Motor neuron (in vitro differentiated cells): ENCODE measurements around the gene PSMB7. TPM values are rescaled to one million over a fixed set of nuclear protein-coding genes. Genes with fewer than 3 reads are reported as not detected.
A peak's percentile ranks its signal among the peaks of the same experiment; 100 is the strongest.

ENCODE experiments used
- ATAC-seq, 8 experiments: fragments of 200-7000 bp; cut with Tn5 transposase; replicated peaks in 6 of 8; 2 replicates each; pipeline ENCODE4 v1.8.0; 2021; ENCODE audit warnings: mild to moderate bottlenecking in 8 of 8, moderate library complexity in 8 of 8
- H3K27ac ChIP-seq, 2 donors: fragments of 250-450 bp; sonication (Bioruptor Pico); 2 replicates each; pipeline ENCODE4 v1.9.0; 2021; ENCODE audit warnings: antibody characterized with exemption in 2 of 2, mild to moderate bottlenecking in 2 of 2, moderate library complexity in 1 of 2
- H3K4me1 ChIP-seq, 2 donors: fragments of 250-450 bp; sonication (Bioruptor Pico); replicated peaks in 1 of 2; 2 replicates each; pipeline ENCODE4 v1.6.1; 2021; ENCODE audit warnings: antibody characterized with exemption in 2 of 2, mild to moderate bottlenecking in 2 of 2, moderate library complexity in 1 of 2
- H3K4me3 ChIP-seq, 5 donors: fragments of 250-450 bp; sonication (Bioruptor Pico); 2 replicates each; pipeline ENCODE4 v1.9.0; 2021; ENCODE audit warnings: antibody characterized with exemption in 5 of 5, mild to moderate bottlenecking in 5 of 5, moderate library complexity in 4 of 5
- WGBS, 10 experiments: fragments of 450-650 bp; shearing (Covaris generic); methylation state at CpG; one replicate each; pipeline ENCODE4 v1.0.0; 2022; 5-methylcytosine and 5-hydroxymethylcytosine counted together
- in situ Hi-C, 9 experiments: fragments of 400-800 bp; cut with MboI; loops; one replicate each; pipeline ENCODE4 v1.15.0; 2021; ENCODE audit warnings: low sequenced_read_pairs in 9 of 9, low pct_unique_long_range_greater_than_20kb in 2 of 9; ENCODE audit not compliant: unreplicated experiment in 9 of 9
- total RNA-seq, 8 experiments: library from RNA; unstranded; fragments of 300-600 nt; gene quantifications; 2 replicates each; pipeline versions ENCODE4 v1.2.3 to v1.2.4, GENCODE V29; 2022

PSMB7 gene
- total RNA-seq, 8 experiments from 2014 or later: 169 to 289 (median 207) TPM

GRCh38 chr9:124385623-124386022 lies 29.6 kb downstream of the PSMB7 start:
- no peak for ATAC-seq
- WGBS, 10 experiments: 72 to 100% (median 90%) methylated on average over 1 to 7 of the region's 7 CpGs
- peaks cover 11 to 16% of the 10 kb centered on the region in 2 donors for H3K4me1 ChIP-seq
- in situ Hi-C loops: no loop called here
- H3K27ac ChIP-seq: no peak overlapping the region
- no peak overlapping the region for H3K4me3 ChIP-seq

- no peak for ATAC-seq
- no peak overlapping the region for H3K4me3 ChIP-seq
- peaks cover 6 to 11% of the 10 kb centered on the region in 2 donors for H3K4me1 ChIP-seq
- in situ Hi-C loops: no loop called here
- 77 to 100% (median 95%) methylated on average over 1 to 5 of the region's 5 CpGs; no CpG with 5 or more reads in 1 of the 10 experiments for WGBS, 10 experiments
- H3K27ac ChIP-seq: no peak overlapping the region
These were observed 30.4 kb downstream of the PSMB7 start for GRCh38 chr9:124384846-124385245.

DNA sequence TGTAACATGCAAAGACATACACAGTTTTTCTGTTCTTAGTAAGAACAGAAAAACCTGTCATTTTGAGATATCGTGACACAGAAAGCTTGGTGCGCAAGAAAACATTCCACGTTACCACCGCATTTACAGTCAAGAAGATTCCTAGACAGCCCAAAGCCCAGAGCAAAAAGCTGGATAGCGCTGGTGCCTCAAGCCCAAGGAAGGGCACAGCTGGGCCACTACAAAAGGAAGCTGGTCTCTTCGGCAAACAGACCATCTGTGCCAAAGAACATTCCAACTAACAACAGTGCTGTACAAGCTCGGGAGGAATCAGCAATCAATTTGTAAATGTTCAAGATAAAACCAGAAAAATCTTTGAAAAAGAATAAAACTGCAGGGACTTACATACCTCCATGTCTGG lies 31.0 kb downstream of the PSMB7 start:
- H3K4me3 ChIP-seq: no peak overlapping the region
- 40 to 100% (median 90%) methylated on average over 1 to 7 of the region's 7 CpGs; no CpG with 5 or more reads in 3 of the 10 experiments for WGBS, 10 experiments
- H3K4me1 ChIP-seq: peaks cover 6 to 11% of the 10 kb centered on the region in 2 donors
- H3K27ac ChIP-seq: no peak overlapping the region
- ATAC-seq: no peak
- in situ Hi-C loops: no loop called here

- Histone ChIP-seq H3K4me1 (peaks cover 11 to 34% of the 10 kb centered on the region in 2 donors), H3K27ac (no peak overlapping the region), H3K4me3 (no peak overlapping the region)
- in situ Hi-C loops: no loop called here
- 43 to 100% (median 89%) methylated on average over 1 to 4 of the region's 4 CpGs for WGBS, 10 experiments
- ATAC-seq: peak in 1 of 8 experiments; percentile 26
These were observed 33.9 kb downstream of the PSMB7 start for GRCh38 chr9:124381170-124381945.

GRCh38 chr9:124377551-124378406 lies 37.5 kb downstream of the PSMB7 start:
- ATAC-seq: peak in 6 of 8 experiments; percentile 23 to 94 (median 90)
- peak overlapping the region in 1 of 2 donors; percentile 9 for H3K27ac ChIP-seq
- H3K4me3 ChIP-seq: no peak overlapping the region
- in situ Hi-C loops: no loop called here
- peaks cover 11 to 40% of the 10 kb centered on the region in 2 donors for H3K4me1 ChIP-seq
- WGBS, 10 experiments: 20 to 89% (median 77%) methylated on average over 2 to 10 of the region's 10 CpGs

GRCh38 chr9:124376329-124376728 lies 38.9 kb downstream of the PSMB7 start:
- in situ Hi-C loops: no loop called here
- WGBS, 10 experiments: 88 to 100% (median 100%) methylated on average over 1 of the region's 1 CpG; no CpG with 5 or more reads in 4 of the 10 experiments
- Histone ChIP-seq H3K27ac (no peak overlapping the region), H3K4me1 (peaks cover 7 to 43% of the 10 kb centered on the region in 2 donors), H3K4me3 (no peak overlapping the region)
- no peak for ATAC-seq

- in situ Hi-C loops: no loop called here
- no peak overlapping the region for H3K27ac ChIP-seq
- no peak for ATAC-seq
- 63 to 100% (median 88%) methylated on average over 2 to 9 of the region's 9 CpGs for WGBS, 10 experiments
- H3K4me1 ChIP-seq: peaks cover 6 to 49% of the 10 kb centered on the region in 2 donors
- no peak overlapping the region for H3K4me3 ChIP-seq
These were observed 39.5 kb downstream of the PSMB7 start for GRCh38 chr9:124375726-124376125.

DNA sequence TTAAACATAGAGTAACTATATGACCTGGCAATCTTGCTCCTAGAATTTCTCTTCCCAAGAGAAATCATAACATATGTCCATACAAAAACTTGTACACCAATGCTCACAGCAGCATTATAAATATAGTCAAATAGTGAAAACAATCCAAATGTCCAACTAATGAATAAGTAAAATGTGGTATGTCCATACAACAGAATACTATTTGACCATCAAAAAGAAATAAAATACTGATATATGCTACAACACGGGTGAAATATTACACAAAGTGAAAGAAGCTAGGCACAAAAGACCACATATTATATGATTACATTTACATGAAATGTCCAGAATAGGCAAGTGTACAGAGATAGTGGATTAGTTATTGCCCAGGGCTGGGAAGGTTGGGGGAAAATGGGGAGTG lies 41.4 kb downstream of the PSMB7 start:
- no peak for ATAC-seq
- in situ Hi-C loops: no loop called here
- Histone ChIP-seq H3K4me1 (peaks cover 11 to 64% of the 10 kb centered on the region in 2 donors), H3K4me3 (no peak overlapping the region), H3K27ac (no peak overlapping the region)
- 80 to 100% (median 100%) methylated on average over 1 of the region's 1 CpG; no CpG with 5 or more reads in 3 of the 10 experiments for WGBS, 10 experiments

DNA sequence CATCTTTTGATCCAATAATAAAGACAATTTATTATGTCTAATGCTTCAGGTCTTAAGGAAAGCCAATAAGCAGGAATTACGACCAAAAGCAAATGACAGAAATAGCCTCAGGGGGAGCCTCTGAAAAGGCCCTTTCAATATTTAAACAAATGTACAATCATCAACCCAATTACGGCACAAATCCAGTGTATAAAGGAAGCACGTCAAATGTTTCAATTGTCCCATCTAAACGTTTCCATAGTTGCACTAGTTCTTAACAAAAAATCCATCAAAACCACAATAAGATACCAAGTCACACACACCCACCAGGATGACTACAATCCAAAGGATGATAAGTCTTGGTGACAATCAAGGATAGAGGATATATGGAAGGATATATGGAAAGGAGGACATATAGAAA lies 41.9 kb downstream of the PSMB7 start:
- ATAC-seq: no peak
- Histone ChIP-seq H3K4me3 (no peak overlapping the region), H3K27ac (no peak overlapping the region), H3K4me1 (peaks cover 15 to 64% of the 10 kb centered on the region in 2 donors)
- in situ Hi-C loops: no loop called here
- whole genome bisulfite sequencing, 10 experiments: 58 to 100% (median 93%) methylated on average over 1 to 4 of the region's 4 CpGs; no CpG with 5 or more reads in 1 of the 10 experiments

- Histone ChIP-seq H3K4me1 (peaks cover 8 to 54% of the 10 kb centered on the region in 2 donors), H3K4me3 (no peak overlapping the region), H3K27ac (no peak overlapping the region)
- ATAC-seq: peak in 2 of 8 experiments; percentile 37 to 49
- in situ Hi-C loops: no loop called here
These were observed 43.2 kb downstream of the PSMB7 start for GRCh38 chr9:124372038-124372437.

DNA sequence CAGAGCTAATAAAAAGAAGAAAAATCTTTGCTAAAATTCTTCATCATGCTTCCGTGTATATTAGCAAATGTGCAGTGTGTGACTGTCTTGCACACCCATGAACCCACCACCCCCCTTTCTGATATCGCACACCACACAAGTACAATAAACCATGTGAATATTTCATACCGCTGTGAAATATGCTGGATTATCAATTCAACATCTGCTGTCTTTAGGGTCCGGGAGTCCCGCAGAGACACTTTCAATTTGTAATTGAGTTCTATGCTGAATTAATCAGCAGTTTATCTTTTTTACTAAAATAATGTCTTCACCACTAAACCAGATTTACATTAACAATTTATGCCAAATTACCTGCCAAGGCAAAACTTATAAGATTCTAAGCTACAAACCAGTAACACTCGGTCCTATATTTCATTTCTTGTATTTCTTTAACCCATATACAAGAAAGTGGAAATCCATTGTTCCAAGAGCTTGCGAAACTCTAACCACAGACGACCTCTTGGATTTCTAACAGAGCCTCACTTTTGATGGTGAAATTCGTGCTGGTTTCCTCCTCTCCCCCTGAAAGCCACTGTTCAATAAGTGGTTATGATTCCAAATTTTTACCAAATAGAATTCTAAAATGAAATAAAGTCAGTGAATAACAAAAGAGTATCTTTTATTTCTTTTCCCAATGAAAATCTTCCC lies 44.2 kb downstream of the PSMB7 start:
- in situ Hi-C loops: no loop called here
- WGBS, 10 experiments: 58 to 85% (median 68%) methylated on average over 3 to 9 of the region's 9 CpGs
- Histone ChIP-seq H3K4me1 (peaks cover 8 to 44% of the 10 kb centered on the region in 2 donors), H3K27ac (no peak overlapping the region), H3K4me3 (no peak overlapping the region)
- ATAC-seq: no peak

DNA sequence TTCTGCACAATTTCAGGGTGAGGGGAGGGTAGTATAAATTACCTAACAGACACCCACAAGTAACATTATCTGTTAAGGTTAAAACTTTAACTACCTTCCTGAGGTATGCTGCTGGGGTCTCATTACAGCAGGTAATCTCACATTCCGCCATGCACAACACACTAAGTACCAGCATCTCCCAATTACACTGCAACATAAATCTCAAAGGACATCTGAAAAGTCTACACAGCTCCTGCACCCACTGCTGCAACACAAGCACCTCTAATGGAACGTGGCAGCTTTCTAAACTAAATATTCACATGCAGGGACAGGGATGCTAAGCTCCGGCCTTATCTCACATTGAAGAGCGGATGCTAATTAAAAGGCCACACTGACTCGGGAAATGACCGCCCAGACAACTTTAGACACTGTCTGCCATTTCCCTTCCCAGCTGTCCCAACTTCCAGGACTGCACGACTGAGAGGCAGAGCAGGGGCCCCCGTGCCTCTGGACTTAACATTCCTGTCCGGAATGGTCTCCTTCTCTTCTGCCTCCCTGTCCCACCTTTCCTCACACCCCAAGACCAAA lies 45.9 kb downstream of the PSMB7 start:
- no peak overlapping the region for H3K4me3 ChIP-seq
- no peak for ATAC-seq
- no peak overlapping the region for H3K27ac ChIP-seq
- H3K4me1 ChIP-seq: peaks cover 15 to 41% of the 10 kb centered on the region in 2 donors
- in situ Hi-C loops: no loop called here
- 73 to 100% (median 87%) methylated on average over 1 to 8 of the region's 9 CpGs; no CpG with 5 or more reads in 2 of the 10 experiments for WGBS, 10 experiments
